ENCODE measurements around the gene TCF12.
A peak's percentile ranks its signal among the peaks of the same experiment; 100 is the strongest.

Gene TCF12

GRCh38 chr15:57272771-57273357 is 354.4 kb downstream of the TCF12 start:
- no peak for FAIRE-seq

DNA sequence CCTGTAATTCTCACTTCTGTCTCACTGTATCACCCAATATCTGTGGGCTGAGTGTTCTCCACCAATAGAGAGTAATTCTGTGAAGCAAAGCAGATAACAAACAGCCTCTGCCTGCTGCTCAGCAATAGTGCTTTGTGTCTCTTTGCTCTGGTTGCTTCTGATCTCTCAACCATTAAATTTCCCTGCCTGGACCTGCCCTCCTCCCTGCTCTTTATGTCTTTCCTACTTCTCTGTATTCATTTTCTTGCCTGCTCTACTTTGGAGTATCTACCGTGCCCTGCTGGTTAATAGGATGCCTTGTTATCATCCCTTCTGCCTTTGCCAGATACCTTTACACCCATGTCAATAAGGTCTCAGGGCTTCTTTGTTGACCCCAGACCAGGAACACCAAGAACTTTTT is 355.0 kb downstream of the TCF12 start:
- FAIRE-seq = no peak

- no peak for FAIRE-seq
Measured at GRCh38 chr15:57278439-57278838, 360.0 kb downstream of the TCF12 start.

- no peak for FAIRE-seq
Measured at GRCh38 chr15:57280464-57280863, 362.0 kb downstream of the TCF12 start.

- no peak for FAIRE-seq
Measured at GRCh38 chr15:57281321-57281720, 362.9 kb downstream of the TCF12 start.

DNA sequence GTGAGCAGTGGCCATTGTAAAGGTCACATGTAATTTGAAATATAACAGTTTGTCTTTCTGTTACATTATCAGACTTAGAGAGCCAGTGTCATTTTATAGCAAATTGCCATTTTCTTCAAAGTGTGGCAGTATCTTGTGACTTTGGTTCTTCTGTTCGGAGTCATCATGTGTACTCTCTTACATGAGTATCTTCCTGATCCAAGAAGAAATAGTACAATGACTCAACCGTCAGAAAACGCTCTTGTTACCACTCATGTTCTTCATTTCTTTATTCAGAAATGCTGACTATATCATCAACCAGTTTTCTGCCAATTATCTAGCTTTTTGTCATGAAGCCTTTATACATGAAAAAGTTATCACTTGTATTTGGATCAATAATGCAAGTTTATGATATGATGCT is 364.2 kb downstream of the TCF12 start:
- FAIRE-seq = no peak

DNA sequence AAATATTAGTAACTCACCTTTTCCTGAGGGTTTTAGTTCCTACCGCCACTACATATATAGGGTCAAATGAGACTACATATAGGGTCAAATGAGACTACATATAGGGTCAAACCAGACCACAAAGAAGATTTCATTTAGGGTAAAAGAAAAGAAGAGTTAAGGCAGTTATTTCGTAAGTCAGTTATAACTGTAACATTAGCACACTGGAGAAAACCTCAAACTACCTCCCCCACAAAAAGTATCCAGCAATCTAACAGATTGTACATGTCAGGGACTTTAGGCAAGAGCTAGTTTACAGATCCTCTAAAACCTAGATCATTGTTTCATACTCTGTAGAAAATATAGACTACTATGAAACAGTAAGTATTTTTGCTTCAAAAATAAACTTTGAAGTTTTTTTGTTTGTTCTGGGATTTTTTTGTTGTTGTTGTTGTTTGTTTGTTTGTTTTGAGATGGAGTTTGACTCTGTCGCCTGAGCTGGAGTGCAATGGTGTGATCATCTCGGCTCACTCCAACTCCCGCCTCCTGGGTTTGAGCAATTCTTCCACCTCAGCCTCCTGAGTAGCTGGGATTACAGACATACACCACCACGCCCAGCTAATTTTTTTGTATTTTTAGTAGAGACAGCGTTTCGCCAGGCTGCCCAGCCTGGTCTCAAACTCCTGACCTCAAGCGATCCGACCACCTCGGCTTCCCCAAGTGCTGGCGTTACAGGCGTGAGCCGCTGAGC is 365.5 kb downstream of the TCF12 start:
- FAIRE-seq = no peak

DNA sequence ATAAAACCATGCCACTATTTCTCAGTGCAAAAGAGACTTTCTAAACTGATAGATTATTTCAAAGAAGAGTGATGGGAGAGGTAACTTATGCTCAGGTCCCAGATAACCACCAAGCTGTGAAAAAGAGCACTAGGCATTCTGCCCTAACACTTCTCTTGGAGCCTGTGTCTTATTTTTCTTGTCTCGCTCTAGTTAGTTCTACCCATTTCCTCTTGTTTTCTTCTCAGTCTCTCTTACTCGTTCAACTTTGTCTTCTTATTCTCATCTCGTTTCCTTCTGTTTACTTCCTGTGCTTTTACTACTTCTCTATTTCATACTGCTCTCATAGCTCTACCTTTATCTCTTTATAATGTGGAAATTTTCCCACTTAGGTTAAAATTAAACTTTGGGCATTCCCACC is 366.1 kb downstream of the TCF12 start:
- FAIRE-seq = peak; percentile 36

- FAIRE-seq = no peak
Measured at GRCh38 chr15:57285386-57285785, 366.9 kb downstream of the TCF12 start.

GRCh38 chr15:57286446-57287122 is 368.1 kb downstream of the TCF12 start:
- FAIRE-seq = no peak

GRCh38 chr15:57287123-57287521 is 368.7 kb downstream of the TCF12 start:
- FAIRE-seq = no peak

- no peak for FAIRE-seq
Measured at GRCh38 chr15:57288926-57289580, 370.6 kb downstream of the TCF12 start.

DNA sequence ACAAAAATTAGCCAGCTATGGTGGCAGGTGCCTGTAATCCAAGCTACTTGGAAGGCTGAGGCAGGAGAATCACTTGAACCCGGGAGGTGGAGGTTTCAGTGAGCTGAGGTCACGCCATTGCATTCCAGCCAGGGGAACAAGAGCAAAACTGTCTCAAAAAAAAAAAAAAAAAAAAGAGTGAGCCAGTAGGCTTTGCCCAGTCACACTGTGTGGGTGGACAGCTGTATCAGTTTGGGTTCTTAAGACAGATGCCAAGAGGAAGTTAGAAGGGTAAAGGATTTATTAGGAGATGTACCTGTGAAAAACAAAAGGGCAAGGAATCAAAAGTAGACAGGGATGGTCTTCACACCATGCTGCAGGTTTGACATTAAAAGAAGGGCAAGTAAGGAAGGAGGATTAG is 371.7 kb downstream of the TCF12 start:
- FAIRE-seq = no peak

DNA sequence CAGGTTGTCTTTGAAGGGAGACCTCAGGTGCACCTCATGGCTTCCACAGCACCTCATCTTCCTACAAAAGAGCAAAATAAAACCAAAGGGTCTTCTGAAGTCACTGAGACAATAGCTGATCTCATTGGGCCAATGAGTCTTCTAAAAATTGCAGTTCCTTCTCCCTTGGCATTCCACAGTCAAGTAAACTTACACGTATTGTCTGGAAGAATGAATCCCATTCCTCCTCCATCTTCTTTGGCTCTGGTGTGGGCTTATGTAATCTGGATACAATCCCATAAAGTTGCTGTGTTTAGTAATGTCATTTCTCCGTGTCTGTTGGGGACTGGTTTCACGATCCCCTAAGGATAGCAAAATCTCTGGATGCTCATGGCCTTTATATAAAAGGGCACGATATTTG is 372.4 kb downstream of the TCF12 start:
- FAIRE-seq = no peak

DNA sequence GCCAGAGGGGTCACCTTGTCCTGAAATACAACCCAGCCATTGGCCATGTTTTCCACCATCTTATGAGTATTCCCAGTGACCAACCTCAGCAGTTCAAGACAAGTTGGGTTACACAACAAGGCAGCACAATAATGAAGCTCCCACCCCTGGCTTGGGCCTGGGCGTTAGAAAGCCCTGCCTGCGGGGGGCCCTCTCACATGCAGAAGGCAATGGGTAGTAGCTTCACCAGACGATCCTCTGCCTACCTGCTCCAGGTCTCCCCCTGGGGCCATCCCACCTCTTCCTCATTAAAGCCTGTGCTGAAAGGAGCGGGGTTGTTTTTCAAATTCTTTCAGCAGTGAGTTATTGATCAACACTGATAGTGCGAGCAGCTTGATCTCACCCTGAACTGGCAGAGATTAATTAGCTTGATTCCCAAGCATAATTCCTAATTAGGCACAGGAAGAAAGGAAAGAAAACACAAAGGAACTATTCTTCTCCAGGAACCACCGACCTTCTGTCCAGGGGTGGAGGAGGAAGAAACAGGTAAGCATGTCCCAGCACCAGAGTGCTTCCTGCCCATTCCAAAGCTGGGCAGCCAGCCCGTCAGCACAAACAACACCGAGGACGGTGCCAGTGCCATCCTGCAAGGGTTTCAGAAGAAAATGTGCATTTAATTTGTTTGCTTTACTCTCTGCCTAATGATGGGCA is 378.2 kb downstream of the TCF12 start:
- no peak for FAIRE-seq

DNA sequence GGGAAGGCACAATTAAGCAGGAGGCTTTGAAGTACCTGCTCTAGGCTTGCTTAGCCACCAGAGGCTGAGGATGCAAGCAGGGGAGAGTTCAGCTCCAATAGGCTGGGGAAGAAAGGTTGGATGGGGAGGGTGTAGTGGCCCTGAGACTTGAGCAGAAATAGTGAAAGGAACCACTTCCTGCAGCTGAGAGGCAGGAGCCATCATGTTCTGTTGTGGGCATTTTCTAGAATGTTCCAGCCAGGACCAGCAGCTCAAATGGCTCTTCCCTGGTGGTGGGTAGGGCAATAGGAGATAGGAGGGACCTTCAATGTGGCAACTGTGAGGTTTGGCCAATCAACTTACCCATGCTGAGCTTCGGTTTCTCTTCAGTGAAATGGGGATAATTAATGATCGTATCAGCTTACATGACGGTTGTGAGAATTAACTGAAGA is 378.7 kb downstream of the TCF12 start:
- no peak for FAIRE-seq

DNA sequence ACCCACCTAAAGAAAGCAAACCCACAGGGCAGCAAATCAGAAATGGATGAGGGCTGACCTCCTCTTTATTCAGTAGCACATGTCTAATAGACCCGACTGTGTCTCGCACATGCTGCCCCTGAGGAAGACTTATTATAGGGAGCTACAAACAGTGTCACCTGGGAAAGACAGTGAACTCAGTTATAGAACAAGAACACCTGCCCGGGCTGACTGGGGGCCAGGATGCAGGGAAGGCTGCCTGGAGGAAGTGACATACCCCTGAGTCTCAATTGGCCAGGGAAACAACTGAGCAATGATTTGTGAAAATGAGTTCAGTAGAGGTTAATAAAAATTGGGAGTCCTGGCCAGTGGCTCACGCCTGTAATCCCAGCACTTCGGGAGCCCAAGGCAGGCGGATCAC is 379.2 kb downstream of the TCF12 start:
- no peak for FAIRE-seq

- FAIRE-seq = no peak
Measured at GRCh38 chr15:57298204-57298603, 379.8 kb downstream of the TCF12 start.

- FAIRE-seq = no peak
Measured at GRCh38 chr15:57298843-57299550, 380.6 kb downstream of the TCF12 start.

- no peak for FAIRE-seq
Measured at GRCh38 chr15:57301307-57301706, 382.9 kb downstream of the TCF12 start.

DNA sequence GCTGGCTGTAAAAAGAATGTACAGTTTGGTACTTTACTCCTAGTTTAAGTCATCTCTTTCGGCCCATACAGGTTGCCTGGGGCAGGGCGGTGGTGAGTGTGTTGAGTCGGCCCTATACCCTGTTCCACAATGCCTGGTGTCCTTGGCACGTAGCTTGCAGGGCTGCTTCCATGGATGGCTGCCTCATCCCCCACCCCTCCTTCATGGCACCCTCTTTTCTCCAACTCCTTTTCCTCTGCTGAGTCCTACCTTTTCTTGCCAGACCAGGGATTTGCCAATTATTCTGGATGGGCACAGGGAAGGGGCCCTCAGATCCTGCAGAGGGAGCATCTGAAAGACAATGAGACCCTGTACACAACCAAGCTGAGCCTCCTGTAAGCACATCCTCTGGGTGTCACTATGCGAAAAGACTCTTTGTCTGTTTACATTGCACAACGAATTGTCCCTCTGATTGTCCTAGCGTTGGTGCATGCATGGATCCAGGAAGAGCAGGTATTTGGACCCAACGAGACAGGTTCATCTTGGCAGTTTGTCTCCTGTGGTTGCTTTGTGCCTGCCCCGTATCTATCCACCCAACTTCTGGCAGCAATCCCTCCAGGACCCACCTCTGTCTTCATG is 384.3 kb downstream of the TCF12 start:
- no peak for FAIRE-seq

DNA sequence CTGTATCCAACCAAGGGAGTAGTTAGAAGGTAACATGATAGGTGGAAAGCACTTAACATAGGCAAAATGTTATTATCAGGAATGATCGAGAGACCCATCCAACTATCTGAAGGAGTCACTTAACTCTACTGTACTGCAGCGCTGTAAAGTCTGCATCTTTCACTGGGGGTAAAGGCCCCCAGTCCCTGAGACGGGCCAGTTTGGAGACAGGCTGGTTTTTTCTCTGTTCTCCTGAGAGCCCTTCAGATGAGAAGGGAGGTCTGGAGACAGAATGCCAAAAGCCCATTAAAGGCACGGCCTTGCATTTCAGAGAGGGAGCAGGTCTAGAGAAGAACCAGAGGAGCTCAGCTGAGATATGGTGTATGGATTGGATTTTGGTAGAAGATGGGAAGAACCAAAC is 386.6 kb downstream of the TCF12 start:
- no peak for FAIRE-seq
